Common myeloid progenitor, CD34-positive (primary cell): ENCODE measurements around the gene OR1J2. TPM values are rescaled to one million over a fixed set of nuclear protein-coding genes. Genes with fewer than 3 reads are reported as not detected.

Experiments used
- CTCF ChIA-PET: fragments of 350-600 bp; sonication (Branson Sonifier 250); formaldehyde crosslinking; loops from one replicate; lab custom pipeline; 2021; ENCODE audit warnings: antibody characterized with exemption; lab: Charles Lee
- POLR2A ChIA-PET: fragments of 350-600 bp; sonication (Branson Sonifier 250); formaldehyde crosslinking; loops from one replicate; lab custom pipeline; 2021; ENCODE audit warnings: antibody characterized with exemption; lab: Charles Lee
- DNase-seq, 3 donors: peaks; one replicate each; pipeline versions ENCODE4 v3.0.0 to v3.0.0-alpha.2; 2013
- H3K27ac ChIP-seq, 2 experiments: 1 replicate in 1 of 2; 2 replicates in 1 of 2; pipeline ENCODE4 v1.7.0; 2013; ENCODE audit warnings: inconsistent platforms in 2 of 2, low read length in 2 of 2, mild to moderate bottlenecking in 2 of 2, low read depth in 1 of 2, moderate library complexity in 1 of 2; ENCODE audit not compliant: severe bottlenecking in 2 of 2, insufficient read depth in 1 of 2, poor library complexity in 1 of 2
- H3K27me3 ChIP-seq, 5 experiments: replicated peaks in 2 of 5; 1 replicate in 3 of 5; 2 replicates in 2 of 5; pipeline versions ENCODE4 v1.6.1 to v1.7.0; 2013; ENCODE audit warnings: low read length in 4 of 5, mild to moderate bottlenecking in 2 of 5, moderate library complexity in 2 of 5, inconsistent platforms in 1 of 5; ENCODE audit not compliant: insufficient read depth in 5 of 5, control insufficient read depth in 4 of 5
- H3K36me3 ChIP-seq, 4 experiments: 1 replicate in 2 of 4; 2 replicates in 2 of 4; pipeline versions ENCODE4 v1.6.1 to v1.7.0; 2013; ENCODE audit warnings: low read length in 3 of 4, control low read depth in 1 of 4, mild to moderate bottlenecking in 1 of 4; ENCODE audit not compliant: control insufficient read depth in 4 of 4, insufficient read depth in 4 of 4
- H3K4me1 ChIP-seq, 4 experiments: 1 replicate in 3 of 4; 2 replicates in 1 of 4; pipeline versions ENCODE4 v1.6.1 to v1.7.1; 2013; ENCODE audit warnings: low read length in 3 of 4, mild to moderate bottlenecking in 3 of 4, control low read depth in 1 of 4, inconsistent platforms in 1 of 4, moderate library complexity in 1 of 4; ENCODE audit not compliant: control insufficient read depth in 4 of 4, insufficient read depth in 4 of 4; ENCODE audit errors: control extremely low read depth in 1 of 4
- H3K4me3 ChIP-seq, 7 experiments: 1 replicate in 4 of 7; 2 replicates in 3 of 7; pipeline versions ENCODE4 v1.5.1 to v1.7.0; 2013; ENCODE audit warnings: mild to moderate bottlenecking in 7 of 7, low read length in 6 of 7, moderate library complexity in 6 of 7, inconsistent platforms in 2 of 7, low read depth in 2 of 7, control low read depth in 1 of 7; ENCODE audit not compliant: insufficient read depth in 4 of 7, control insufficient read depth in 1 of 7; ENCODE audit errors: extremely low read depth in 1 of 7
- H3K9me3 ChIP-seq, 5 experiments: 1 replicate in 4 of 5; 2 replicates in 1 of 5; pipeline versions ENCODE4 v1.6.1 to v1.7.1; 2013; ENCODE audit warnings: low read length in 4 of 5, mild to moderate bottlenecking in 2 of 5, inconsistent platforms in 1 of 5, low read depth in 1 of 5, moderate library complexity in 1 of 5; ENCODE audit not compliant: control insufficient read depth in 4 of 5, insufficient read depth in 2 of 5; ENCODE audit errors: control extremely low read depth in 1 of 5
- WGBS: methylation state at CpG from one replicate; pipeline ENCODE4 v1.1.5; 2013; ENCODE audit not compliant: insufficient coverage; 5-methylcytosine and 5-hydroxymethylcytosine counted together
- polyA plus RNA-seq: library from polyadenylated mRNA; unstranded; fragments of 120-200 nt; gene quantifications from one replicate; pipeline ENCODE4 v1.2.1, GENCODE V29; 2013

OR1J2 gene
- 0.11 TPM for polyA plus RNA-seq

GRCh38 chr9:122510502-122510901 lies at the start of gene OR1J2:
Gene OR1J2 (plus strand): TSS chr9:122510802. CDS start chr9:122510802, 0 bp downstream.
- Histone ChIP-seq H3K27me3 (peaks cover 0 to 22% (median 0%) of the 10 kb centered on the region in 5 experiments), H3K4me3 (no peak within 1 kb of the TSS), H3K36me3 (no peaks in the 10 kb centered on the region), H3K27ac (no peak within 1 kb of the TSS), H3K4me1 (no peaks in the 10 kb centered on the region), H3K9me3 (no peaks in the 10 kb centered on the region)
- ChIA-PET CTCF (no interaction called here), POLR2A (no interaction called here)
- DNase-seq: no peak
- 95% methylated on average over 3 of the region's 6 CpGs for WGBS

DNA sequence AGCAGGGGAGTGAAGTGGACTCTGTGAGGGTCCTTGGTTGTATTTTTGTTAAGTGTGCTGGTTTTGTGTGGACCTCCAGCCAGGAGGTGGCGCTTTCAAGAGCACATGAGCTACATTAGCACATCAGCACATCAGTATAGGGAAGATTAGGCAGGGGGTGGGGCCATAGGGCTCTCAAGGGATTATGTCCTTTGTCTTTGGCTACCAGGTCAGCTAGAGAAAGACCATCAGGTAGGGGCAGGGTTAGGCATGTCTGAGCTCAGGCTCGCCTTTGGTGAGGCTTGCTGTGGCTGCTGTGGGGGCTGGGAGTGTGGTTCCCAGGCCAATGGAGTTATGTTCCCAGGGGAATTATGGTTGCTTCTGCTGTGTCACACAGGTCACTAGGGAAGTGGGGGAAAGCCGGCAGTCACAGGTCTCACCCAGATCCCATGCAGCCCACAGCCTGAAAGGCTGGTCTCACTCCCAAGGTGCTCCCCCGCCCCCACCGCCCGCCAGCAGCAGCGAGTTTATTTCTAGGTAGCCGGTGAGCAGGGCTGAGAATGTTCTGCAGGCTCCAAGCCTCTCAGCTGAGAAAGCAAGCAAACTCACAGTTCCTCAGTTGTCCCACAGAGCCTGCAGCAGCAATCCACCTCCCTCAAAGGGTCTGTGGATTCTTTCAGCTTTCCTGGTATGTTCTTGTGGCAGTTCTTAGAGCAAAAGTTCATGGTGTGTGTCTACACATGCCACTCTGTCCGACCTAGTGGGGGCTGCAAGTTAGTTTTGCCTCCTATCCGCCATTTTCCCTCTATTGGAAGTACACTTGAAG lies 46.6 kb upstream of the OR1J2 start:
- CTCF ChIA-PET: interaction anchor here (0.9 to 5.6 kb wide), 16 partner anchors 9 to 364 kb away, joined by 3 to 57 read pairs (median 4); no protein-coding TSS in a partner anchor
- DNase-seq: peak; percentile 43 to 68 (median 61)
- POLR2A ChIA-PET: interaction anchor here (0.6 kb wide), 1 partner anchor 381 kb away, joined by 3 read pairs; no protein-coding TSS in a partner anchor
- Histone ChIP-seq H3K27me3 (peaks cover 0 to 2% (median 0%) of the 10 kb centered on the region in 5 experiments), H3K27ac (peak overlapping the region in 1 of 2 experiments; percentile 75), H3K4me3 (peak overlapping the region in 5 of 7 experiments; percentile 62 to 84 (median 64)), H3K36me3 (no peaks in the 10 kb centered on the region), H3K4me1 (peaks cover 0 to 10% (median 6%) of the 10 kb centered on the region in 4 experiments), H3K9me3 (peaks cover 0 to 3% (median 0%) of the 10 kb centered on the region in 5 experiments)
- 85% methylated on average over 7 of the region's 10 CpGs for WGBS

- no peaks in the 10 kb centered on the region for H3K36me3 ChIP-seq
- peak; percentile 87 to 92 (median 92) for DNase-seq
- H3K27me3 ChIP-seq: no peaks in the 10 kb centered on the region
- H3K27ac ChIP-seq: peak overlapping the region in 1 of 2 experiments; percentile 75
- peak overlapping the region in 6 of 7 experiments; percentile 62 to 87 (median 71) for H3K4me3 ChIP-seq
- CTCF ChIA-PET: interaction anchor here (0.6 to 5.6 kb wide), 15 partner anchors 10 to 363 kb away, joined by 3 to 57 read pairs (median 3); partner anchors contain the start of gene OR1J1
- H3K9me3 ChIP-seq: peaks cover 0 to 3% (median 0%) of the 10 kb centered on the region in 5 experiments
- WGBS: 12% methylated on average over 10 of the region's 10 CpGs
- peaks cover 0 to 10% (median 6%) of the 10 kb centered on the region in 4 experiments for H3K4me1 ChIP-seq
- POLR2A ChIA-PET: no interaction called here
Observed at GRCh38 chr9:122464633-122465567, 45.7 kb upstream of the OR1J2 start.

- Histone ChIP-seq H3K27ac (no peak overlapping the region), H3K36me3 (no peaks in the 10 kb centered on the region), H3K4me3 (no peak overlapping the region), H3K27me3 (no peaks in the 10 kb centered on the region), H3K4me1 (peaks cover 0 to 10% (median 6%) of the 10 kb centered on the region in 4 experiments), H3K9me3 (no peaks in the 10 kb centered on the region)
- ChIA-PET CTCF (interaction anchor here (5.6 kb wide), 1 partner anchor 343 kb away, joined by 57 read pairs; no protein-coding TSS in a partner anchor), POLR2A (no interaction called here)
- WGBS: 83% methylated on average over 2 of the region's 3 CpGs
- DNase-seq: no peak
Observed at GRCh38 chr9:122466456-122466855, 44.1 kb upstream of the OR1J2 start.

GRCh38 chr9:122468735-122469134 lies 41.9 kb upstream of the OR1J2 start:
- ChIA-PET CTCF (interaction anchor here (1.9 kb wide), 1 partner anchor 13 kb away, joined by 4 read pairs; no protein-coding TSS in a partner anchor), POLR2A (no interaction called here)
- DNase-seq: no peak
- Histone ChIP-seq H3K9me3 (no peaks in the 10 kb centered on the region), H3K27me3 (peaks cover 0 to 3% (median 0%) of the 10 kb centered on the region in 5 experiments), H3K4me1 (peaks cover 0 to 10% (median 6%) of the 10 kb centered on the region in 4 experiments), H3K27ac (no peak overlapping the region), H3K4me3 (no peak overlapping the region), H3K36me3 (no peaks in the 10 kb centered on the region)
- 100% methylated on average over 2 of the region's 4 CpGs for WGBS

DNA sequence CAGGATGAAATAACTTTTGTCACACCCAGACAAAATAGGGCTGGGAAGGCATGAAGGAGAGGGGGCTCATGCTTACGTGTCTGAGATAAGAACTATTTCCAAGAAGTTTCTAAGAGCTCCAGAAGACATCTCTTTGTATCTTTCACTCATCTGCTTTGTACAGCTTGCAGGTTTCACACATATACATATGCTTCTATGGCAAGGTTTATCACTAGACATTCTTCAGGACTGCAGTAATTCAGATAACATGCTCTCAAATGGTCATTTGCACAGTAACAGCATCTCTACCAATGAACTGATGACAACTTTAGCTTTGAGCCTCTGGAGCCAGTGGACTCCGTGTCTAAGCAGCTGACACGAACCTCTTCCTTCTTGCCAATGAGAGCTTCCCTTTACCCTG lies 36.0 kb upstream of the OR1J2 start:
- no peak for DNase-seq
- CTCF ChIA-PET: interaction anchor here (1.3 kb wide), 1 partner anchor 10 kb away, joined by 3 read pairs; no protein-coding TSS in a partner anchor
- no peaks in the 10 kb centered on the region for H3K36me3 ChIP-seq
- 84% methylated on average over 2 of the region's 3 CpGs for WGBS
- POLR2A ChIA-PET: no interaction called here
- H3K27ac ChIP-seq: no peak overlapping the region
- H3K4me1 ChIP-seq: no peaks in the 10 kb centered on the region
- peaks cover 0 to 10% (median 0%) of the 10 kb centered on the region in 5 experiments for H3K27me3 ChIP-seq
- H3K9me3 ChIP-seq: no peaks in the 10 kb centered on the region
- no peak overlapping the region for H3K4me3 ChIP-seq
